OCI-LY1 (cell line): ENCODE results near the gene EXOC6B.

ENCODE experiments used
- H2AFZ ChIP-seq: fragments of 200-600 bp; sonication (generic), shearing (Covaris generic); 2 replicates; pipeline ENCODE4 v1.6.0; 2014; ENCODE audit warnings: antibody characterized with exemption, mild to moderate bottlenecking, low read length
- H3F3A ChIP-seq: fragments of 200-600 bp; sonication (generic), shearing (Covaris generic); 2 replicates; pipeline ENCODE4 v1.6.0; 2014; ENCODE audit warnings: mild to moderate bottlenecking, antibody characterized with exemption, low read length, moderate library complexity; ENCODE audit not compliant: insufficient read depth
- H3K27ac ChIP-seq: fragments of 200-600 bp; sonication (generic); 2 replicates; pipeline ENCODE4 v1.5.1; 2014; ENCODE audit warnings: low read length, mixed run types, mild to moderate bottlenecking, low read depth; ENCODE audit not compliant: poor library complexity, severe bottlenecking
- H3K27me3 ChIP-seq: fragments of 200-600 bp; sonication (generic); 2 replicates; pipeline ENCODE4 v1.6.0; 2014; ENCODE audit warnings: antibody characterized with exemption, mild to moderate bottlenecking, low read length, moderate library complexity; ENCODE audit not compliant: insufficient read depth
- H3K36me3 ChIP-seq: fragments of 200-600 bp; sonication (generic); 2 replicates; pipeline ENCODE4 v1.6.1; 2014; ENCODE audit warnings: mild to moderate bottlenecking, antibody characterized with exemption, low read length, moderate library complexity, mixed read lengths; ENCODE audit not compliant: insufficient read depth
- H3K4me1 ChIP-seq: fragments of 200-600 bp; sonication (generic); 2 replicates; pipeline ENCODE4 v1.5.1; 2014; ENCODE audit warnings: mild to moderate bottlenecking, low read length, moderate library complexity; ENCODE audit not compliant: insufficient read depth, severe bottlenecking
- H3K4me2 ChIP-seq: fragments of 200-600 bp; sonication (generic), shearing (Covaris generic); 2 replicates; pipeline ENCODE4 v1.6.1; 2014; ENCODE audit warnings: low read length
- H3K4me3 ChIP-seq: fragments of 200-600 bp; sonication (generic); 2 replicates; pipeline ENCODE4 v1.5.1; 2014; ENCODE audit warnings: low read length, low read depth, mild to moderate bottlenecking, mixed read lengths; ENCODE audit not compliant: poor library complexity, severe bottlenecking
- H3K79me2 ChIP-seq: fragments of 200-600 bp; shearing (Covaris generic); 2 replicates; pipeline ENCODE4 v1.6.1; 2016; ENCODE audit warnings: mixed run types, low read length, mixed read lengths; ENCODE audit not compliant: insufficient read depth
- H3K9ac ChIP-seq: fragments of 200-600 bp; sonication (generic), shearing (Covaris generic); 2 replicates; pipeline ENCODE4 v1.6.1; 2014; ENCODE audit warnings: mild to moderate bottlenecking, low read length, mixed read lengths
- H3K9me2 ChIP-seq: fragments of 200-600 bp; sonication (generic), shearing (Covaris generic); 2 replicates; pipeline ENCODE4 v1.6.1; 2014; ENCODE audit warnings: low read depth, mild to moderate bottlenecking, low read length, mixed read lengths
- H3K9me3 ChIP-seq: fragments of 200-600 bp; shearing (Covaris generic); 2 replicates; pipeline ENCODE4 v1.6.1; 2014; ENCODE audit warnings: low read length, mixed read lengths
- H4K20me1 ChIP-seq: fragments of 200-600 bp; sonication (generic), shearing (Covaris generic); 2 replicates; pipeline ENCODE4 v1.6.0; 2016; ENCODE audit warnings: mild to moderate bottlenecking, low read length; ENCODE audit not compliant: insufficient read depth
- EZH2 ChIP-seq: fragments of 200-600 bp; sonication (generic), shearing (Covaris generic); IDR thresholded peaks from 2 replicates; pipeline ENCODE4 v1.8.0; 2017; ENCODE audit warnings: borderline replicate concordance, mixed run types, mild to moderate bottlenecking, antibody characterized with exemption, low read length, moderate library complexity, mixed read lengths
- TF ChIP-seq, protein P1 (sequence below): fragments of 200-600 bp; sonication (generic), shearing (Covaris generic); IDR thresholded peaks from 2 replicates; pipeline ENCODE4 v1.5.1; 2017; ENCODE audit warnings: mild to moderate bottlenecking, antibody characterized with exemption, low read length, moderate library complexity, mixed read lengths

Gene EXOC6B

GRCh38 chr2:72708236-72708635 lies 117.6 kb downstream of the EXOC6B start:
- H3F3A ChIP-seq, result no peaks in the 10 kb centered on the region
- H3K79me2 ChIP-seq, result no peaks in the 10 kb centered on the region
- no peaks in the 10 kb centered on the region for H3K4me1 ChIP-seq
- no peaks in the 10 kb centered on the region for H3K9me2 ChIP-seq
- TF ChIP-seq, protein P1, sequence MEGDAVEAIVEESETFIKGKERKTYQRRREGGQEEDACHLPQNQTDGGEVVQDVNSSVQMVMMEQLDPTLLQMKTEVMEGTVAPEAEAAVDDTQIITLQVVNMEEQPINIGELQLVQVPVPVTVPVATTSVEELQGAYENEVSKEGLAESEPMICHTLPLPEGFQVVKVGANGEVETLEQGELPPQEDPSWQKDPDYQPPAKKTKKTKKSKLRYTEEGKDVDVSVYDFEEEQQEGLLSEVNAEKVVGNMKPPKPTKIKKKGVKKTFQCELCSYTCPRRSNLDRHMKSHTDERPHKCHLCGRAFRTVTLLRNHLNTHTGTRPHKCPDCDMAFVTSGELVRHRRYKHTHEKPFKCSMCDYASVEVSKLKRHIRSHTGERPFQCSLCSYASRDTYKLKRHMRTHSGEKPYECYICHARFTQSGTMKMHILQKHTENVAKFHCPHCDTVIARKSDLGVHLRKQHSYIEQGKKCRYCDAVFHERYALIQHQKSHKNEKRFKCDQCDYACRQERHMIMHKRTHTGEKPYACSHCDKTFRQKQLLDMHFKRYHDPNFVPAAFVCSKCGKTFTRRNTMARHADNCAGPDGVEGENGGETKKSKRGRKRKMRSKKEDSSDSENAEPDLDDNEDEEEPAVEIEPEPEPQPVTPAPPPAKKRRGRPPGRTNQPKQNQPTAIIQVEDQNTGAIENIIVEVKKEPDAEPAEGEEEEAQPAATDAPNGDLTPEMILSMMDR, result no peak
- TF ChIP-seq EZH2, result no peak
- no peaks in the 10 kb centered on the region for H4K20me1 ChIP-seq
- no peaks in the 10 kb centered on the region for H3K27me3 ChIP-seq
- H3K4me3 ChIP-seq, result no peak overlapping the region
- H3K4me2 ChIP-seq, result no peak overlapping the region
- no peak overlapping the region for H3K27ac ChIP-seq
- H3K36me3 ChIP-seq, result no peaks in the 10 kb centered on the region
- no peaks in the 10 kb centered on the region for H3K9me3 ChIP-seq
- H3K9ac ChIP-seq, result no peak overlapping the region
- no peak overlapping the region for H2AFZ ChIP-seq

GRCh38 chr2:72698300-72698699 lies 127.5 kb downstream of the EXOC6B start:
- no peaks in the 10 kb centered on the region for H4K20me1 ChIP-seq
- no peak overlapping the region for H3K9ac ChIP-seq
- no peaks in the 10 kb centered on the region for H3K4me1 ChIP-seq
- H3K9me3 ChIP-seq, result no peaks in the 10 kb centered on the region
- no peak overlapping the region for H3K4me3 ChIP-seq
- no peak overlapping the region for H3K27ac ChIP-seq
- H3K9me2 ChIP-seq, result no peaks in the 10 kb centered on the region
- no peaks in the 10 kb centered on the region for H3F3A ChIP-seq
- no peaks in the 10 kb centered on the region for H3K36me3 ChIP-seq
- no peak overlapping the region for H3K4me2 ChIP-seq
- no peaks in the 10 kb centered on the region for H3K79me2 ChIP-seq
- H2AFZ ChIP-seq, result no peak overlapping the region
- H3K27me3 ChIP-seq, result no peaks in the 10 kb centered on the region
- TF ChIP-seq, protein P1, result no peak
- no peak for TF ChIP-seq EZH2

- Histone ChIP-seq H3K9me3 (no peaks in the 10 kb centered on the region), H3K27ac (no peak overlapping the region), H3K36me3 (no peaks in the 10 kb centered on the region), H3K79me2 (no peaks in the 10 kb centered on the region), H3K9me2 (no peaks in the 10 kb centered on the region), H3K4me2 (no peak overlapping the region), H3K9ac (no peak overlapping the region), H3K4me1 (no peaks in the 10 kb centered on the region), H2AFZ (no peak overlapping the region), H3F3A (no peaks in the 10 kb centered on the region), H3K4me3 (no peak overlapping the region), H3K27me3 (no peaks in the 10 kb centered on the region), H4K20me1 (no peaks in the 10 kb centered on the region)
- no peak for TF ChIP-seq EZH2
- TF ChIP-seq, protein P1, result no peak
Measured at GRCh38 chr2:72696559-72696958, 129.3 kb downstream of the EXOC6B start.
